SH-SY5Y (cell line): Measurements from ENCODE around the gene MCTP2.

Experiments
- GATA2 ChIP-seq: IDR thresholded peaks from 2 replicates; pipeline ENCODE4 v1.6.1; 2011; ENCODE audit warnings: mild to moderate bottlenecking, low read depth, low read length
- GATA3 ChIP-seq: IDR thresholded peaks from 2 replicates; pipeline ENCODE4 v1.6.1; 2011; ENCODE audit warnings: low read depth, mild to moderate bottlenecking, low read length, moderate library complexity

DNA sequence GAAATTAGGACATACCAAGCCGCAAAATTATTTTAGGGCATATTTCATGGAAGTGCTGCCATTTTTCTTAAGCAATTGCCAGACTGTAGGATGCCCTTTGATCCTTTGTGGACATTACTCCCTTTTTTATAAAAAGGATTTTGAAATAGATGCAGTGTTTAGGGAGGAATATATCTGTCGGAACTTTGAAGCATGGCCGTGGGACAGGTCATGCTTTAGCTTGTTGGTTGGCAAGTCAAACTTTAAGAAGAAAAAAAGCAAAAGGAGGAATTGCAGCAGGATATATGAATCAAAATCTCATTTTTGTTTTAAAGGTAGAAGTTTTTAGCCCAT is 122.1 kb downstream of the MCTP2 start:
- no peak for TF ChIP-seq GATA2
- no peak for TF ChIP-seq GATA3
